Tibial artery (tissue), 4 donors: ENCODE data around the gene PABPN1L.

Source experiments
- DNase-seq, 2 donors: peaks; one replicate each; pipeline ENCODE4 v3.0.0-alpha.2; 2019
- H3K27ac ChIP-seq, 2 donors: fragments of 200-600 bp; sonication (generic) in 1 of 2; 1 replicate in 1 of 2; 2 replicates in 1 of 2; pipeline ENCODE4 v1.5.1; 2018 to 2019; ENCODE audit warnings: mild to moderate bottlenecking in 1 of 2
- H3K27me3 ChIP-seq, 2 donors: fragments of 200-600 bp; sonication (generic) in 1 of 2; one replicate each; pipeline versions ENCODE4 v1.5.1 to v1.6.0; 2016 to 2019
- H3K36me3 ChIP-seq, 3 donors: fragments of 200-600 bp; sonication (generic) in 2 of 3; one replicate each; pipeline ENCODE4 v1.5.1; 2016 to 2019; ENCODE audit warnings: mild to moderate bottlenecking in 2 of 3
- H3K4me1 ChIP-seq, 4 donors: fragments of 200-600 bp; sonication (generic) in 2 of 4; 1 replicate in 3 of 4; 2 replicates in 1 of 4; pipeline ENCODE4 v1.5.1; 2016 to 2019
- H3K4me3 ChIP-seq, 2 donors: fragments of 200-600 bp; sonication (generic) in 1 of 2; 1 replicate in 1 of 2; 2 replicates in 1 of 2; pipeline ENCODE4 v1.5.1; 2018 to 2019; ENCODE audit warnings: mild to moderate bottlenecking in 2 of 2
- H3K9me3 ChIP-seq, 3 donors: fragments of 200-600 bp; sonication (generic) in 1 of 3; one replicate each; pipeline ENCODE4 v1.5.1; 2016 to 2019
- intact Hi-C: fragments of 100-400 bp; cut with DNase I; formaldehyde crosslinking; loops from one replicate; pipeline ENCODE4 v1.15.0; 2023; ENCODE audit warnings: low total_unique reads
- TF ChIP-seq, protein P1 (sequence below), 2 experiments: fragments of 200-600 bp in 1 of 2; fragments of 450-650 bp in 1 of 2; IDR thresholded peaks; one replicate each; pipeline ENCODE4 v1.5.1; 2017 to 2019; ENCODE audit warnings: antibody characterized with exemption in 2 of 2, mild to moderate bottlenecking in 1 of 2, moderate library complexity in 1 of 2

PABPN1L gene

DNA sequence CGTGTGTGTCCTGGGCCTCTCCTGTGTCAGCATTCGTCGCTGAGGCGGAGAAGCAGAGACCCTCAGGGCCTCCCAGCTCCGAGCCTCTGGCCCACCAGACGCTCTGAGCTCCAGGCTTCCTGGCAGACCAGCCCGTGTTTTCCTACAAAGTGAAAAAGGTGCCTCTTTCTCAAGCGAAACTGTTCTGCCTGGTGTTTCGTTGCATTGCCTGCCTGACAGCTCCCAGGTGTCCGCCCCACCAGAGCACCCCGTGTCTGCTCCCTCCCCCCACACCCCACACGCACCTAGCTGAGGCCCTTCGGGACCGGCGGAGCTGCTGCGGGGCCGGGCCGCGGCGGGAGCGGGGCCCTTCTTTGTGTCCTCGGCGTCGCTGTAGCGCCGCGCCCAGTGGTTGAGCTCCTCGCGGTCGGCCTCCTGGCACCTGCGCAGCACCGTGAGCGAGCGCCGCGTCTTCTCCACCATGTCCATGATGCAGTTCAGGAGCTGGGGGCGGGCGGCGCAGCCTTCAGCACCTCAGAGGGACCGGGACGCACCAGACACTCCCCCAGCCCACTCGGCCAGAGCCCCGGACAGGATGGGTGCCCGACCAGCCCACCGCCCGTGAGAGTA, 14.7 kb upstream of the PABPN1L start:
- Histone ChIP-seq H3K27ac (no peak overlapping the region), H3K9me3 (no peaks in the 10 kb centered on the region), H3K4me1 (peaks cover 0 to 10% (median 0%) of the 10 kb centered on the region in 4 donors), H3K27me3 (peaks cover 0 to 73% of the 10 kb centered on the region in 2 donors), H3K4me3 (no peak overlapping the region), H3K36me3 (peaks cover 0 to 4% (median 0%) of the 10 kb centered on the region in 3 donors)
- intact Hi-C loops, result no loop called here
- no peak for DNase-seq
- TF ChIP-seq, protein P1, sequence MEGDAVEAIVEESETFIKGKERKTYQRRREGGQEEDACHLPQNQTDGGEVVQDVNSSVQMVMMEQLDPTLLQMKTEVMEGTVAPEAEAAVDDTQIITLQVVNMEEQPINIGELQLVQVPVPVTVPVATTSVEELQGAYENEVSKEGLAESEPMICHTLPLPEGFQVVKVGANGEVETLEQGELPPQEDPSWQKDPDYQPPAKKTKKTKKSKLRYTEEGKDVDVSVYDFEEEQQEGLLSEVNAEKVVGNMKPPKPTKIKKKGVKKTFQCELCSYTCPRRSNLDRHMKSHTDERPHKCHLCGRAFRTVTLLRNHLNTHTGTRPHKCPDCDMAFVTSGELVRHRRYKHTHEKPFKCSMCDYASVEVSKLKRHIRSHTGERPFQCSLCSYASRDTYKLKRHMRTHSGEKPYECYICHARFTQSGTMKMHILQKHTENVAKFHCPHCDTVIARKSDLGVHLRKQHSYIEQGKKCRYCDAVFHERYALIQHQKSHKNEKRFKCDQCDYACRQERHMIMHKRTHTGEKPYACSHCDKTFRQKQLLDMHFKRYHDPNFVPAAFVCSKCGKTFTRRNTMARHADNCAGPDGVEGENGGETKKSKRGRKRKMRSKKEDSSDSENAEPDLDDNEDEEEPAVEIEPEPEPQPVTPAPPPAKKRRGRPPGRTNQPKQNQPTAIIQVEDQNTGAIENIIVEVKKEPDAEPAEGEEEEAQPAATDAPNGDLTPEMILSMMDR (IDR thresholded peaks at IDR 0.05), result no peak

DNA sequence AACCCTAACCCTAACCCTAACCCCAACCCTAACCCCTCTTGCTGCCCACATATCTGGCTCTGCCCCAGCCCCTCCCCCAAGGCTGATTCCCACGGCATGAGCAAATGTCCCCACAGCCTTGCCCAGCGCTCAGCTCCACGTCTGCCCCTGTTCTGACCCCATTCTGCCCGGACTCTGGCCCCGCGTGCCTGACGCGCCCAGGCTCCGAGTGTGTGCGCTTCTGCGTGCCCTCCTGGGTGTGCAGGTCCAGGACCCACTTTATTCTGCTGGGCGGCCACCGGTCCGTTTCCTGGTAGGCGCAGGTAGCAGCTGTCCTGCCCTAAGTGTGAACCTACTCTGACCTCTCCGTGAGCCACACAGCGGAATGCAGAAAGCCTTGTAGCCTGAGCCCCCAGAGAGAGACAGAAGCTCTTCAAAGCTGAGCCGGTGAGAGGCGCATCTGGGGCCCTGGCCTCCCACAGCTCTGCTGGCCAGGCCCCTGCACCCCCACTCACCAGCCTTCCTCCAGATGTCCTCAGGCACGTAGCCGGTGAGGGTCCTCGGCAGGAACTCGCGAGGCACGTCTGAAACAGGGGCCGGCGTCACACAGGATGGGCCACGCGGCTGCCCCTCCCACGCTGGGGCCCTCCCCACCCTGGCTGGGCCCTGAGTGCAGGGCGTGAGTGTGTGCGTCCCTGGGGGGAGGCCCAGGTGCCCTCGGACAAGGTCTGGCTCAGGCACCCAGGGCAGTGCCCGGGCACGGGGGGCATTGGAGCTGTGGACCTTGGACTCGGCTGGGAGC, 14.0 kb upstream of the PABPN1L start:
- peaks cover 0 to 66% of the 10 kb centered on the region in 2 donors for H3K27me3 ChIP-seq
- H3K4me3 ChIP-seq, result no peak overlapping the region
- H3K9me3 ChIP-seq, result no peaks in the 10 kb centered on the region
- H3K36me3 ChIP-seq, result peaks cover 0 to 4% (median 0%) of the 10 kb centered on the region in 3 donors
- intact Hi-C loops, result no loop called here
- TF ChIP-seq, protein P1 (IDR thresholded peaks at IDR 0.05), result no peak
- peaks cover 0 to 10% (median 0%) of the 10 kb centered on the region in 4 donors for H3K4me1 ChIP-seq
- no peak overlapping the region for H3K27ac ChIP-seq
- no peak for DNase-seq

DNA sequence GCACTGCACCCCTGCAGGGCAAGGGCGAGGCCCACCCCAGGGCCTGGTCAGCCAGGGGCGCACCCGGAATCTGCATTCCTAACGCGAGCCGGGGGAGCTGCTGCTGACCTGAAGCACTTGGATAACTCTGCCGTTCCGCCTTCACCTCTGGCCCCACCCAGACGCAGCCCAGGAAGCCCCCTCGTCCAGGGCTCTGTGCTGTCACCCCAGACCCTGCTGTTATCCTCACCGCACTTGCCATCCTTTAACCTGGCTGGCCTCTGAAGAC, 13.3 kb upstream of the PABPN1L start:
- Histone ChIP-seq H3K4me1 (peaks cover 0 to 10% (median 0%) of the 10 kb centered on the region in 4 donors), H3K27me3 (peaks cover 0 to 60% of the 10 kb centered on the region in 2 donors), H3K9me3 (no peaks in the 10 kb centered on the region), H3K27ac (no peak overlapping the region), H3K4me3 (no peak overlapping the region), H3K36me3 (peaks cover 0 to 4% (median 0%) of the 10 kb centered on the region in 3 donors)
- no peak for DNase-seq
- TF ChIP-seq, protein P1 (IDR thresholded peaks at IDR 0.05), result no peak
- intact Hi-C loops, result no loop called here

DNA sequence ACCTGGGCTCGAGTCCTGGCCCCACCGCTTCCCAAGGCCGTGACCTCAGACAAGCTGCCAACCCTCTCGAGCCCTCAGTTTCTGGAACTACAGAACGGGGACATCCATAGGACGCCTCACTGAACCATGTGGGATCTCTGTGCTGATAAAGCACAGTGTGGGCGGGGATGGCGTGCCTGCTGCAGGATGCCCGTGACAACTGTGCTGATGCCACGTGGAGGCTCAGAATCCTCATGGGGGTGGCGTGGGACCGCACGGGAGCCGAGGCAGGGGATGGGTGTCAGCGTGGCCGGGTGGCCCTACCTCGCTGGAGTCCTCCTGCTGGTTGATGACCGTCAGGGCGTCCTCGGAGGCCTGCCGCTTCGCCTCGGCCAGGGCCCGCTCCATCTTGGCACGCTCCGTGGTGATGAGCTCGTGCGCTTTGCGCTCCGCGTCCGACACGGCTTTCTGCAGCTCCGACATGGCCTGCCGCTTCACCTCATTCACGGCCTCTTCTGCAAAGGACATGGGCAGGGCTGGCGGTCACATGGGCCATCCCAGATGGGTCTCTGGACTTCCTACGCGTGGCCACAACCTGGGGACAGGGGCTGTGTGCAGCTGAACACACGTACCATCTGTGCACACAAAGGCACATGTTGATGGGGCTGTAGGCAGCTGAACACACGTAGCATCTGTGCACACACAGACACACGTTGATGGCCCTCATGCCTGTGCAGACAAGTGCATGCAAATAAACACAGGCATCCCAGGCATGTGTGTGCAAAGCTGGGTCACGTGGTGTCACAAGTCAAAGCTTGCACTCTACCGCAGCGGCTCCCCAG, 12.7 kb upstream of the PABPN1L start:
- H3K4me3 ChIP-seq, result no peak overlapping the region
- H3K9me3 ChIP-seq, result no peaks in the 10 kb centered on the region
- peaks cover 0 to 4% (median 0%) of the 10 kb centered on the region in 3 donors for H3K36me3 ChIP-seq
- intact Hi-C loops, result no loop called here
- H3K27ac ChIP-seq, result no peak overlapping the region
- no peak for DNase-seq
- peaks cover 0 to 55% of the 10 kb centered on the region in 2 donors for H3K27me3 ChIP-seq
- TF ChIP-seq, protein P1 (IDR thresholded peaks at IDR 0.05), result no peak
- H3K4me1 ChIP-seq, result peaks cover 0 to 10% (median 0%) of the 10 kb centered on the region in 4 donors

DNA sequence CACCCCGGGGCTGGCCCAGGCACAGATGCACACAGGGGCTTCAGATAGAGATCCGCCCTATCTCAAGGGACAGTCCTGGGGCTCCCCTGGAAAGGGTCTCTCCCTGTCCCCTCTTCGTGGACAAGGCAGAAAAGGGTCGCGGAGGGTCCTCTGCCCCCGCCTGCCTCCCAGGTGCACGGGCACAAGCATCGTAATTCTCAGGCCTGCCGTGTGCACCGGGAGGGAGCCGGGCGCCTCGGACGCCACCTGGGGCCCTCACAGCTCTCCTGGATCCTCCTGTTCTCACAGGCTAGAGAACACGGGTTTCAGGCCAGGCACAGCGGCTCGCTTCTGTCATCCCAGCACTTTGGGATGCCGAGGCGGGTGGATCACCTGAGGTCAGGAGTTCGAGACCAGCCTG, 11.9 kb upstream of the PABPN1L start:
- no peak for DNase-seq
- H3K4me3 ChIP-seq, result no peak overlapping the region
- intact Hi-C loops, result no loop called here
- H3K27ac ChIP-seq, result no peak overlapping the region
- H3K4me1 ChIP-seq, result peaks cover 0 to 10% (median 0%) of the 10 kb centered on the region in 4 donors
- TF ChIP-seq, protein P1 (IDR thresholded peaks at IDR 0.05), result no peak
- H3K27me3 ChIP-seq, result peaks cover 0 to 60% of the 10 kb centered on the region in 2 donors
- H3K36me3 ChIP-seq, result peaks cover 0 to 4% (median 0%) of the 10 kb centered on the region in 3 donors
- H3K9me3 ChIP-seq, result no peaks in the 10 kb centered on the region
